HG02943 (cell line): Measurements from ENCODE around the gene STPG4.
"Not testable (repeated sequence)": the region's sequence is repeated elsewhere in the genome, so short reads cannot be mapped to it uniquely, and the experiment has no call there.

ENCODE experiments used
- ATAC-seq: cut with Tn5 transposase; IDR thresholded peaks from one replicate; pipeline ENCODE4 v1.9.1; 2021; ENCODE audit warnings: mild to moderate bottlenecking, low read depth, moderate library complexity; ENCODE audit not compliant: unreplicated experiment

STPG4 gene

DNA sequence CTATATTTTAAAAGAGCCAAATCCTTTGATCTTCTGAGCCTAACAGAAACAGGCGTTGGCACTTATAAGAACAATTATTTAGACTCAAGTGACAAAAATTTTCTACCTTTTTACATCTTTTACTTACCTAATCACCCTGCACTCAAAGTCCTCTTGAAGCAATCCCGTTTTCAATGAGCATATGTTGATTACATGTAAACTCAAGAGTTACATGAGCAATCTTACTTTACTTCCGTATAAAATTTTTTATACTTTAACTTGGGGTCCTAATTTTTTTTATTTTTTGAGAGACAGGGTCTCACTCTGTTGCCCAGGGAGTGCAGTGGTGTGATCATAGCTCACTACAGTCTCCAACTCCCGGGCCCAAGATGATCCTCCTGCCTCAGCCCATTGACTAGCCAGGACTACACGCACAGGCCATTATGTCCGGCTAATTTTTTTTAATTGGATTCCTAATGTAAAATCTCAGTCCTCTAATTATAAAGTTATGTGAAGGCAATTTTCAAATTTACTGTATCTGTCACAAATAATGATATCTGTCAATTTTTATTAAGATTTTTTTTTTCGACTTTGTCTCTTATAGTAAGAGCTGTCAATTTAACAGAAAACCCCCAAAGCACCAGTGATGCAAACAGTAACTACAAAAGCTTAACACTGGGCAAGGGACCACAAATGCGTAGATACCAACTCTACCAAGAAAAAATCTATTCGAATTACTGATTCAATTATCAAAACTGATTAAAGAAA is 19.1 kb upstream of the STPG4 start:
- no peak for ATAC-seq

DNA sequence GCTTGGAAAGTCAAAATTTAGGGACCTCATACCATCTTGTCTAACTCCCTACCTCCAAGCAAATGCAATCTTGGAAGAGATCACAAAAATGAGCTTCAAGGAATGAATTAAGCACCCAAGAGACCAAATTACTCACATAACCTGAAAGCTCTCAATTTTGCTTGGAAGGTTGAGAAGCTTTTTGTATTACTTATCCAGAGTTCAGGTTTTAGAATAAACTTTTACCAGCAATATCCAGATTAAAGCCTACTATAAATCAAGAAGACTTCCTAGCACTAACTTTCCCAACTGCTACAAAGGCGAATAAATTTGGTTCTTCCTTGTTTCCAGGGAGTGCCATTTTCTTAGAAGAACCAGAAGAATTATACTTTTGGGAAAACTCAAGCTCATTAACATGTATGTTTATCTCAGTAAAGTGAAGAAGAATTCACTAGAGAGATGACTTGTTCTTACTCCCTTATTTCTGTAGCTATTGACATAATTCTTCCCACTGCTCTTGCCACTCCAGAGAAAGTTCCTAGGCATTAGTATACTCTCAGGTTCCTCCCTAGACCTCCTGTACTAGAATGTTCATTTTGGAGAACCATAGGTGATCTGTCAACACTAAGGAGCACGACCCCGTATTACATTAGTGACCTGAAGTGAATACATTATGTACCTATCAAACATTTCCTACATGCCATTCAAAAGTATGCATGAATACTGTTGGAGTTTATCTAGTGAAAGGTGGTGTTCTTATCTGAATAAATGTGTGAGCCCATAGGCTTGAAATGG is 18.0 kb upstream of the STPG4 start:
- ATAC-seq = no peak

DNA sequence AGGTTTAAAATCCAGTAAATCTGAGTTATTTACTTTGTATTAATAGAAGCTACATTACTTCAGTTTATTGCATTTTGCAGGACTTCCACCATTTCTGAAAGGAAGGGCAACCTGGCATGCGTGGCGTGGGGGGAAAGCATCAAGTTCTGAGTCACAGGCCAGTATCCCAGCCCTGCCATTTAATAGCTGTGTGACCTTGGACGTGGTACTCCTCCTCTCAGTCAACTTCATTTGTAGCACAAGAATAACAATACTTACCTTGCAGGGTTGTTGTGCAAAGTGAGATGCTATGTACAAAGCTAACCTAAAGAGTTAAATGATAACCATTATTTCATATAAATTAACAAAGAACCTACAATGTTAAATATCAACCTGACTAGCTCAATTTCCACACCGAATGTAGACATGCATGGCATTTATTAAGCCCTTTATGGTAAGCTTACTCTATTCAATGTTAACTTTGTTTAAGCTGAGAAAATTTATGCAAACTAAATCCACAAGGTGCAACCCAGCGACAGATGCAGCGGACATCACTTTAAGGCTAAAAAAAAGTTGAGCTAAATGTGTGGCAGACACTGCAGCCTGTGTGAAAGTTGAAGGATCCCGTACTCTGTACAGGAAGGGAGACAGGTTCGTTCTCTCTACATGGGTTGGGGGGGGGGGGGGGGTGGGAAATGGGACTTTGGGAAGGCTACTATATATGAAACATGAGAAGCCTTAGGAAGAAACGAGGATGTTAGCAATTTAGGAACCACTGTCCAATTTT is 17.2 kb upstream of the STPG4 start:
- no peak for ATAC-seq

DNA sequence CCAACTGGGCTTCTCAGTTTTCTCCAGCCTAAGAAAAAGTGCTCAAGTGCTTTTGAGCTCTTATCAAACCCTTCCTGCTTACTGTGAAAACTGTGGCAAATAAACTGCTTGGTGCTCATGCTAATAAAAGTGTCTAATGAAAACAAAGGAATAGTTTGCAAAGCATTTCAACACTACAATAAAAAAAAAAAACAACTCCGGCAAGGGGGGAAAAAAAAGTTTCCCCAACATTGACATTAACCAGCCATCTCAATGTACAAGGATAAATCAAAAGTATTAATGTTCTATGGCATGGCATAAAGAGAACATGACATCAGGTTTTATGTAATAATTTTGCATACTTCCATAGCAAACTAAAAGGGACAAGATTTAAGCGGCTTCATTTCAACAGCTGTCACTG is 14.7 kb upstream of the STPG4 start:
- no peak for ATAC-seq

DNA sequence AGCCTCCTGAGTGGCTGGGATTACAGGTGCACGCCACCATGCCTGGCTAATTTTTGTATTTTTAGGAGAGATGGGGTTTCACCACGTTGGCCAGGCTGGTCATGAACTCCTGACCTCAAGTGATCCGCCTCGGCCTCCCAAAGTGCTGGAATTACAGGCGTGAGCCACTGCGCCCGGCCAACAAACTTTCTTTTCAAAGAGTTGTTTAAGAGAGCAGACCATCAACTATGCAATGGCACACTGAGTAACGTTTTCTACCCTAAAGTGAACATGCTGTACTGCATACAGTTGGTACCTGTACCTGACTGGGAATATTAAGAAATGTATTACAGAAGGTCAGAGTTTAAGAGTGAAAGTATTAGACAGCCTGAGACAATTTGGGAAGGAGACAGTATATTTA is 13.8 kb upstream of the STPG4 start:
- ATAC-seq = not testable (repeated sequence)

DNA sequence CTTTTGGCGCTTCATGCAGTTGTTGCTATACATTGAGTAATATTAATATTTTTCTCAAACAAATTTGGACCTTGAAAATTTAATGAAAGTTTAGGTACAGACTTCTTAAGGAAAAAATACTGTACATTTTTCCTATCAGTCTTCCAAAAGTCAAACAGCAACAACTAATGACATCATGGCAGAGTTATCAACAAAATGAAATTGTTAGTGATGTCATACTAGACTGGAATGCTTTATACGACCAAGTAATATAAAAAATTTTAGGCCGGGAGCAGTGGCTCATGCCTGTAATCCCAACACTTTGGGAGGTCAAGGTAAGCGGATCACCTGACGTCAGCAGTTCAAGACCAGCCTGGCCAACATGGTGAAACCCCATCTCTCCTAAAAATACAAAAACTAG is 12.0 kb upstream of the STPG4 start:
- no peak for ATAC-seq

DNA sequence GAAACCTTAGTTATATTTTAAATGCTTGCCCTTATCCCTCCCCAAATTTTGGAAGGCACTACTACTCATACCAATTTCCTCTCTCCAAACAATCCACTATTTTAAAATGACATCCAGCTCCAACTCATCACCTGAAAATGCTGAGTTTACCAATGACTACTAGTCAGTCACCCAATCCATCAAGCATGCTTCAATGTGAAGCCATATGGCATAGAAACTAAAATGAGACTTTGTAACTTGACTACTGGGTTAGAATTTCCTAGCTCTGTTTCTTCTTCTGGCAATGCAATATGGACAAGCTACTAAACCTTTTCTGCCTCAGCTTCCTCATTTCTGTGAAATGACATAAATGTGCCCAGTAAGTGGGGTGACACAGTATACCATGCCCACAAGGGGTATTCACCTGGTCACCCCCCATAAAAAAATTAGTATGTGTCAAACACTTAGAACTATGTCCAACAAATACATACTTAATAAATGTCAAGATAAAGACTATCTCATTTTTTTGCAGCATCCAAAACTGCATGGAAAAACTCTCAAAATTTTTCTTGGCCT is 10.0 kb upstream of the STPG4 start:
- no peak for ATAC-seq

DNA sequence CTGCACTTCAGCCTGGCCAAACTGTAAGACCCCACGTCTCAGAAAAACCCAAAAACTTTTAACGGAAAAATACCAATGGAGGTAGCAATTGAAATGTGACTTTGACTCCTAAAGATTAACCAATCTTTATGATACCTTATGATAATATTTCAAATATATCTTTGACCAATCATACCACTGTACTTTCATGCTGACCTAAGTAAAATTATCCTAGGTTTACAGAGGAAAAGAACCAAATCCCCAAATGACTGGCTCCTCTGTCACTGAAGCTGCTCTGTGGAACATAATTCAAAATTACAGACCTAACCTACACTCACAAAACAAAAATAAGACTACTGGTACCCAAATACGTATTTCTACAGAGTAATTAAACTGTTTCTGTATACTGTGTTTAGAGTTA is 7.7 kb upstream of the STPG4 start:
- ATAC-seq = no peak

DNA sequence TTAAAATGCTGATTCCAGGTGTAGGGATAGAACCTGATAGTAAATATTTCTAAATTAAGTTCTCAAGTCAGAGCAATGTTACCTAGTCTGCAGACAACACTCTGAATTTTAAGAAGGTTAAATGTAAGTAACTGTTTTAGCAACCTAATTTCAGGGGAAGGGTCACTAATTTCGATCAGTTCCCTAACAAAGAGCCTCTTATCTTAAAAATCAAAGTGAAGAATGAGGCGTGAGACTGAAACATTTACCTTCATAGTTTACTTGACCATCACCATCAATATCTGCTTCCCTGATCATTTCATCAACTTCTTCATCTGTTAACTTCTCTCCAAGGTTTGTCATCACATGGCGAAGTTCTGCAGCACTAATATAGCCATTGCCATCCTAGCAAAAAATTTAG is 6.4 kb upstream of the STPG4 start:
- ATAC-seq = no peak

DNA sequence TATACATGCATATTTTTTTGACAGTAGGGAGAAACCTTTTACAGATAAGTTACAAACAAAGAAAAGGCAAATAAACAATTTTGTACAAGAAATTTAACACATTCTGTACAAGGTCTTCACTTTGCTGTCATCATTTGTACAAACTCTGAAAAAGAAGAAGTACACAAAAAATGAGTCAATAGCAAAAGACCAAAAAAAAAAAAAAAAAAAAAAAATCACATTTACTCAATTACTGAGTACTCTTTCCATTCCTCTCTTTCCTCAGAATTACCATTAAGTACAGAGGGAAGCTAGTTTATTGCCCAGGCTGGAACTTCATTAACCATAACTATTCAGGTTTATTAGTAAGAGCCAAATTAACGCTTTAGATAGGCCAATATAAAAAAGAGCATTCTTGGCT is 5.6 kb upstream of the STPG4 start:
- no peak for ATAC-seq

DNA sequence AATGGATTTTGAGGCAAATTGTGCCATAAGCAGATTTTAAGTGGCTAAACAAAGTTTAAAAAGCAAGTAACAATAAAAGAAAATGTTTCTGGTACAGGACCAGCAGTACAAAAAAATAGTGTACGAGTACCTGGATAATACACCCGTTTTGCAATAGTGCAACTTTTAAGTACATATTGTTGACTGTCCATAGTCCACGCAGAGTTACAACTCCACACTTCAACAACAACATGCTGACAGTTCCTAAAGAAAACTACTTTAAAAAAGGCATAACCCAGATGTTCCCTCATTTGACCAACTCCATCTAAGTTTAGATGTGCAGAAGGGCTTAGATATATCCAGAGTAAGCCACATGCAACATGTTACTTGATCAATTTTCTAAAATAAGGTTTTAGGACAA is 5.1 kb upstream of the STPG4 start:
- ATAC-seq = no peak

DNA sequence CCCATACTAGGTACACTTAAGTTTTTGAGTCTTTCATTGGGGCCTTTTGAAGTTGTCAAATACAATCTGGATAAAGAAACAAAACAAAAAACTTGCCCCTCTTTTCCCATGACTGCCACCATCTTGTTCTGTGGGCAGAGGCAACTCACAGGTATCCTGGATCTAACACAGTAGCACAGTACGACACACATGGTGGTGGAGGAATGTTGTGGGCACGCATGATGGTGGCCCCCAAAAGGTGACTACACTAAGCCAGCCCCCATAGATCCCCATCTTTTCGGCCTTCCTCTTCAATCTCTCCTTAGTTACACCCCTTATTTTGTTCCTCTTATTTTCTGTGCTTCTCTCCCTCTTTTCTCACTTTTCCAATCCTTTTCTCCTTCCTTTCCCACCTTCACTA is 4.5 kb upstream of the STPG4 start:
- no peak for ATAC-seq

DNA sequence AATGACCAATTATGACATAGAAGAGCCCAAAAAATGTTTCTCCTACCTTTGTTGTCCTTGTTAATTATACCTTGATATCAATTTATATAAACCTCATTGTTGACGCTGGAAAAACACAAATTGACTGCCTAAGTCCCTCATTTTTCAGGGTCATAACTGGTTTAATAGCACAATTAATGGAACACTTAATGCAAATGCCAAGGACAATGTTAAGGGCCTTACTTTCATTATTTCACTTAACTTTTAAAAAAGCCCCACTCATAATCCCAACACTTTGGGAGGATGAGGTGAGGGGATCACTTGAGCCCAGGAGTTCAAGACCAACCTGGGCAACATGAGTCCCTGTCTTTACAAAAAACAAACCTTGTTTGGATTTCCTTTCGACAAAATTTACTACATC is 3.5 kb upstream of the STPG4 start:
- ATAC-seq = no peak

DNA sequence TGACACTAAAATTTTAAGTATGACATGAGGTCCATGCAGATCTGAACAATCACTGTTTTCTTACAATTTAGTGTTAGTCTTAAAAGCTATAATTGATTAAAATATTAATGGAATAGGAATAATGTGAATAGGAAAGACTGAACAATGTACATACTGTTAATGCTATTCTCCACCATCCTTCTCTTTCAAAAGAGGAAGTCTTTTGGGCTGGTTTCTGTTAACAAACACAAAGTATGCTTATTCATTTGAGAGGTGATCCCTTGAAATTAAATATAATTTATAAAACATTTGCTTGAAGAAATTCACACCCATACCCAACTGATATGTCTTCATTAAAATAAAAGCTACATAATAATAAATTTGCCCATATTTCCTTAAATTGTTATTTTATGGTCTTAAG is 2.3 kb downstream of the STPG4 start:
- no peak for ATAC-seq

DNA sequence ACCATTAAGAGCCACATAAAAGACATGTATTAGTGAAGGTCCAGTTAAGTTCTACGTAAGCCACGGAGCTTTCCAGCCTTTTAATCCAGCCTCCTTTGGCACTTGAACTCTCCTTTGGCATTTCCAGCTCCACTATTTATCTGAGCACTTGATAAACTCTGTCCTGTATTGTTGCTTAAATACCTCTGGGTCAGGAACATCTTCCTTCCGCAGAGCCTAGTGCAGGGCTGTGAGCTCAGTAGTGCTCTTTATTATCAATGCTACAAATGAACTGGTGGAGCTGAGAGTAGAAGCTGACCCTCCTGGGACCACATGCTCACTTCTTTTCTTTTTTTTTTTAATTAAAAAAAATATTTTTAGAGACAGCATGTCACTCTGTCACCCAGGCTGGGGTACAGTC is 4.9 kb downstream of the STPG4 start:
- no peak for ATAC-seq

DNA sequence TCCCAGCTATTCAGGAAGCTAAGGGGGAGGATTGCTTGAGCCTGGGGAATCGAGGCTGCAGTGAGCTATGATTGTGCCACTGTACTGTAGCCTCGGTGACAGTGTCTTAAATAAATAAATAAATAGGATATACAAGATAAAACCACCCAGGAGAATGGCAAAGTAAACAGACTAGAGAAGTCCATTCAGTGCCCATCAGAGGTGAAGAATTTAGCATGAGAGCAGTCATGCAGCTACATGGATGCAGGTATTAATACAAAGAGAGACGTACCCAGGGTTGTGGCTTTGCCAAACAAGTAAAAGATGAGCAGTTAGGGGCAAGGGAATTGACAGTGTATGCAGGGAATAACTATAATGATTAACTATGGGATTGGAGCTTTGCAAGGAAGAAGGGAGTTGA is 8.1 kb downstream of the STPG4 start:
- ATAC-seq = no peak

DNA sequence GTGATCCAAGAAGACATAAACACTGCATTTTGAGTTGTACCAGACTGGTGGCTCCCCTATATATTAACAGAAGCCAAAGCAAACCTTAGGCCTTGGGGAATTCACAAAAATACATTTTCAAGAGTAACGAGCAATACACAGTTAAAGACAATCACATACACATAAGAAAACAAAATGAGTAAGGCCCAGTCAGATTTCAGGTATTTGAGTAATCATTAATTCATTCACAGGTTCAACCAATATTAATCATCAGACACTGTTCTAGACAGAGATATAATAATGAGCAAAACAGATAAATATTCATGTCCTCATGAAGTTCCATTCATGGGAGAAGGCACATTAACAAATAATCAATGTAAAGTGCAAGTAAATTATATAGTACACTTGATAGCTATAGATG is 9.6 kb downstream of the STPG4 start:
- no peak for ATAC-seq

DNA sequence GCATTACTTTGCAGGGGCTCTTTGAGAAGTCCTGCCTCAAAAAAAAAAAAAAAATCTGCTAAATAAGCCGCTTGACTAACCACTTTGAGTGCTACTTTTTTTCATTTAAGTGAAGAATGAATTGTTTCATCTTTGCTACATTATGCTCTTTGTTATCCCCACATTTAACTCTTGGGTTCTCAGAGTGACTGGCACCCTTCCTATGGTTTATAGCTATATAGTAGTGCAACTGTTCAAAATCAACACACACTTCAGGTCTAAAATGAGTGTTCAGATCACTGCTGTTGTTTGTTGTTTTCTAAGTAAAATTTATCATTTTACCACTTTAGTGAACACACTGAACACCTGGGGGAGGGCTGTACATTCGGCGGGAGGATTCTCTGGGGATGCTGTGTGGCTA is 13.6 kb downstream of the STPG4 start:
- ATAC-seq = no peak

DNA sequence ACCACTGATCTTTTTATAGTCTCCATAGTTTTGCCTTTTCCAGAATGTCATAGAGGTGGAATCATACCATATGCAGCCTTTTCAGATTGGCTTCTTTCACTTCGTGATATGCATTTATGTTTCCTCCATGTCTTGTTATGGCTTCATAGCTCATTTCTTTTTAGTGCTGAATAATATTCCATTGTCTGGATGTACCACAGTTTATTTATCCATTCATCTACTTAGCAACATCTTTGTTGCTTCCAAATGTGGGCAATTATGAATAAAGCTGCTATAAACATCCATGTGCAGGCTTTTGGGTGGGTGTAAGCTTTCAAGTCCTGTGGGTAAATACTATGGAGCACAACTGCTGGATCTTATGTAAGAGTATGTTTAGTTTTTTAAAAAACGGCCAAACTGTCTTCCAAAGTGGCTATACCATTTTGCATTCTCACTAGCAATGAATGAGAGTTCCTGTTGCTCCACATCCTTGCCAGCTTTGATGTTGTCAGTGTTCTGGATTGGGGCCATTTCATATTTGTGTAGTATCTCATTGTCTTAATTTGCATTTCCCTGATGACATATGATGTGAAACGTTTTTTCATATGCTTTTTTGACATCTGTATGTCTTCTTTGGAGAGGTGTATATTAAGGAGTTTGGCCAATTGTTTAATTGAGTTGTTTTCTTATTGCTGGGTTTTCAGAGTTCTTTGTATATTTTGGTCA is 20.6 kb downstream of the STPG4 start:
- no peak for ATAC-seq

DNA sequence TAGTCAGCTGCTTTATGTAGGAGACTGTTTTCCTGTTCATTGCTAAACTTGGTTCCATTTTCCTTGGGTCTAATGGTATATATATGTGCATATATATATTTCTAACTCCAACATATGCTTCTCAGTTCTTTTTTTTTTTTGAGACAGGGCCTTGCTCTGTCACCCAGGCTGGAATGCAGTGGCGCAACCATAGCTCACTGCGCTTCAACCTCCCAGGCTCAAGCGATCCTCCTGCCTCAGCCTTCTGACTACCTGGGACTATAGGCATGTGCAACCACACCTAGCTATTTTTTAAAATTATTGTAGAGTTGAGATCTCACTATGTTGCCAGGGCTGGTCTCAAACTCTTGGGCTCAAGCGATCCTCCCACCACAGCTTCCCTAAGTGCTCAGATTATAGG is 22.1 kb downstream of the STPG4 start:
- no peak for ATAC-seq
